ENCODE results near the gene SLC43A3. TPM values are rescaled to one million over a fixed set of nuclear protein-coding genes. Genes with fewer than 3 reads are reported as not detected.
A peak's percentile ranks its signal among the peaks of the same experiment; 100 is the strongest.

SLC43A3 gene
- total and polyA plus RNA-seq, 8 donors: 1.2 to 81.7 (median 12.7) TPM

GRCh38 chr11:57429946-57430345 lies 3.0 kb upstream of the SLC43A3 start:
- no peaks in the 10 kb centered on the region for H3K36me3 ChIP-seq
- TF ChIP-seq EP300 (IDR thresholded peaks at IDR 0.05): no peak
- no peak for TF ChIP-seq POLR2A (IDR thresholded peaks at IDR 0.05)
- TF ChIP-seq POLR2AphosphoS5 (IDR thresholded peaks at IDR 0.05): no peak
- no peaks in the 10 kb centered on the region for H3K27me3 ChIP-seq
- DNase-seq: peak in 1 of 2 donors; percentile 27
- intact Hi-C loops (cut with DNase I; ENCODE audit: low total_unique reads): no loop called here
- 17 to 53% (median 25%) methylated on average over 4 of the region's 4 CpGs for WGBS, 5 donors
- H3K4me1 ChIP-seq: peaks cover 38 to 70% (median 50%) of the 10 kb centered on the region in 4 donors
- peak overlapping the region in 2 of 5 donors; percentile 30 to 95 for H3K27ac ChIP-seq
- H3K4me3 ChIP-seq: no peak overlapping the region
- H3K9me3 ChIP-seq: no peaks in the 10 kb centered on the region

- Histone ChIP-seq H3K4me3 (no peak overlapping the region), H3K27ac (peak overlapping the region in 3 of 5 donors; percentile 92 to 95 (median 95)), H3K27me3 (no peaks in the 10 kb centered on the region), H3K9me3 (no peaks in the 10 kb centered on the region), H3K4me1 (peaks cover 47 to 71% (median 54%) of the 10 kb centered on the region in 4 donors), H3K36me3 (peaks cover 0 to 4% (median 3%) of the 10 kb centered on the region in 4 donors)
- intact Hi-C loops (cut with DNase I; ENCODE audit: low total_unique reads): no loop called here
- DNase-seq: no peak
- TF ChIP-seq POLR2AphosphoS5 (IDR thresholded peaks at IDR 0.05): no peak
- no peak for TF ChIP-seq EP300 (IDR thresholded peaks at IDR 0.05)
- TF ChIP-seq CTCF (IDR thresholded peaks at IDR 0.05): no peak
- no peak for TF ChIP-seq POLR2A (IDR thresholded peaks at IDR 0.05)
- WGBS, 5 donors: 83 to 92% (median 84%) methylated on average over 5 of the region's 5 CpGs
These were observed 1.7 kb upstream of the SLC43A3 start for GRCh38 chr11:57428643-57429042.

GRCh38 chr11:57427727-57428082 lies 784 bp upstream of the SLC43A3 start:
- intact Hi-C loops (cut with DNase I; ENCODE audit: low total_unique reads): no loop called here
- 35 to 58% (median 46%) methylated on average over 8 of the region's 8 CpGs for WGBS, 5 donors
- peak overlapping the region; percentile 84 to 95 (median 92) for H3K27ac ChIP-seq
- H3K4me3 ChIP-seq: peak overlapping the region in 2 of 4 donors; percentile 51 to 55
- peaks cover 0 to 12% (median 9%) of the 10 kb centered on the region in 4 donors for H3K36me3 ChIP-seq
- TF ChIP-seq EP300 (IDR thresholded peaks at IDR 0.05): no peak
- TF ChIP-seq POLR2A (IDR thresholded peaks at IDR 0.05): no peak
- peak in 1 of 3 donors; percentile 22 for TF ChIP-seq POLR2AphosphoS5 (IDR thresholded peaks at IDR 0.05)
- no peak for TF ChIP-seq CTCF (IDR thresholded peaks at IDR 0.05)
- H3K27me3 ChIP-seq: no peaks in the 10 kb centered on the region
- DNase-seq: peak; percentile 41 to 68
- H3K9me3 ChIP-seq: no peaks in the 10 kb centered on the region
- H3K4me1 ChIP-seq: peaks cover 47 to 80% (median 56%) of the 10 kb centered on the region in 4 donors

- Histone ChIP-seq H3K4me3 (peak overlapping the region; percentile 45 to 59 (median 53)), H3K27ac (peak overlapping the region; percentile 84 to 95 (median 92)), H3K27me3 (no peaks in the 10 kb centered on the region), H3K36me3 (peaks cover 0 to 18% (median 10%) of the 10 kb centered on the region in 4 donors), H3K4me1 (peaks cover 47 to 84% (median 56%) of the 10 kb centered on the region in 4 donors), H3K9me3 (no peaks in the 10 kb centered on the region)
- intact Hi-C loops (cut with DNase I; ENCODE audit: low total_unique reads): no loop called here
- TF ChIP-seq POLR2A (IDR thresholded peaks at IDR 0.05) (no peak), EP300 (IDR thresholded peaks at IDR 0.05) (no peak), CTCF (IDR thresholded peaks at IDR 0.05) (no peak), POLR2AphosphoS5 (IDR thresholded peaks at IDR 0.05) (no peak)
- WGBS, 5 donors: 15 to 22% (median 16%) methylated on average over 13 to 16 of the region's 16 CpGs
- peak in 1 of 2 donors; percentile 46 for DNase-seq
These were observed 437 bp downstream of the SLC43A3 start for GRCh38 chr11:57426439-57426928.

All from stomach (tissue), 9 donors.